GM19397 (cell line): ENCODE results near the gene TOM1.

ENCODE experiments used
- ATAC-seq: cut with Tn5 transposase; IDR thresholded peaks from one replicate; pipeline ENCODE4 v1.9.1; 2021; ENCODE audit warnings: mild to moderate bottlenecking, moderate library complexity; ENCODE audit not compliant: unreplicated experiment

TOM1 gene

DNA sequence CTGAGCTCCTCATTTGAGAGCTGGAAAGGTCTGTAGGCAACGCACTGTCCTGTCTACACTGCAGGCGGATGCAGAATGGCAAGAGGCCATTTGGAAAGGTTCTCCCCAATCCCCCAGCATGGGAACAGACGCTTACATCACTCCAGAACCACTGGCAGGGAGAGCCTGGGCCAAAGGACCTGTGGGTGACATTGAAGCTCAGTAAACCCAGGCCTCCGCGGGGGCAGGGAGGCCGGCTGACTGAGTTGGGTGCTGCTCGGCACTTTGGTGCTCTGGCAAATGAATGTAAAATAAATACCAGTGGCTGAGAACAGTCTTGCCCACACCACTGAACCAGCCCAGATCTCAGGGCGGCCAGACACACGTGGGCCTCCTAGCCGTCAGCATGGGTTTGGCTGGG is 22.4 kb downstream of the TOM1 start:
- no peak for ATAC-seq

DNA sequence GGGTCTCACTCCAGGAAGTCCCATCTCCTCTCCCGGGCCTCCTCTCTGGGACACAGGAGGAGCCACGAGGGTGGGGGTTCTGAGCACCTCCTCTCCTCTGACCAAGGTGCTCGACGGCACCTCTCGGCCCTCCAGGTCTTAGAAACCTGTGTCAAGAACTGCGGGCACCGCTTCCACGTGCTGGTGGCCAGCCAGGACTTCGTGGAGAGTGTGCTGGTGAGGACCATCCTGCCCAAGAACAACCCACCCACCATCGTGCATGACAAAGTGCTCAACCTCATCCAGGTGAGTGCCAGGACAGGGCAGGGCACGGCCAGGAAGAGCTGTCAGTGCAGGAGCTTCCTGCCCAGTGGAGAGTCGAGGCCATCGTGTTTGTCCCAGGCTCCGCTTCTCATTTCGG is 23.2 kb downstream of the TOM1 start:
- ATAC-seq = no peak

DNA sequence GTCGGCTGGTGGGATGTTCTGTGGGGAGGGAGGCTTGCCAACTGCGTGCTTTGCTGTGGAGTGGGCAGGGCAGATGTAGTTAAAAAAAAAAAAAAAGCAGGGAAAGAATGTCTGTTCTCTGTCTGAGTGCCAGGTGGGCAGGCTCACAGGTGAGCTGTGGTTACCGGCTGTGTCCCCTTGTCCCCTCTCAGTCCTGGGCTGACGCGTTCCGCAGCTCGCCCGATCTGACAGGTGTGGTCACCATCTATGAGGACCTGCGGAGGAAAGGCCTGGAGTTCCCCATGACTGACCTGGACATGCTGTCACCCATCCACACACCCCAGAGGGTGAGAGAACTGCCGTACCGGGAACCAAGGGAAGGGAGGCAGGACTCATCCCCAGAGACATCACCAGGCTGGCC is 23.6 kb downstream of the TOM1 start:
- no peak for ATAC-seq

DNA sequence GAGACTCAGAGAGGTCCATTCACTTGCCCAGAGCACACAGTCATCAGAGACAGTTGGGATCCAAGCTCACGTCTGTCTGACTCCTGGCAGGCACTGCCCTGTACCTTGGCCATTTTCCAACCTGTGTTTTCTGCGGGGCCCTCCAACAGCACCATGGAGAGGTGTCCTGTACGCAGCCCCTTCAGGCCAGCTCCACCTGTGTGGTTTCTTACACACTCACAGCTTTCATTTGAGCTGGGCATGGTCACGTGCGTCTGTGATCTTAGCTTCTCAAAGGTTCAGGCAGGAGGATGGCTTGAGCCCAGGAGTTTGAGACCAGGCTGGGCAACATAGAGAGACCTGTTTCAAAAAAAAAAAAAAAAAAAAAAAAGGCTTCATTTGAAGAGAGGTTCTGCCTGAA is 24.4 kb downstream of the TOM1 start:
- ATAC-seq = no peak

DNA sequence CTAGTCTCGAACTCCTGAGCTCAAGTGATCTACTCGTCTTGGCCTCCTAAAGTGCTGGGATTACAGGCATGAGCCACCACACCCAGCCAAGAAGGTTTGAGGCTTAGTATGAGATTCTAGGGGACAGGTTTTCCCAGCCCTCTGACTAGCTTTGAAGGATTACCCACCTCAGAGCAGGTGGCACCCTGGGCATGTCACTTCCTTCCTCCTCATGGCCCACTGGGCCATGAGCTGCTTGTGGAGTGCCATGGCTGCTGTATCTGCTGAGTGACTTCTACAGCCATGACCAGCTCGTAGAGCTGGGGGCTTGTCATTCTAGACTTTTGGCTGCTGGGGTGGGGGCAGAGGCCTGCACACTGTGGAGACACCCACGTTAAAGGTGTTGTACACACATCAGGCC is 25.1 kb downstream of the TOM1 start:
- no peak for ATAC-seq

DNA sequence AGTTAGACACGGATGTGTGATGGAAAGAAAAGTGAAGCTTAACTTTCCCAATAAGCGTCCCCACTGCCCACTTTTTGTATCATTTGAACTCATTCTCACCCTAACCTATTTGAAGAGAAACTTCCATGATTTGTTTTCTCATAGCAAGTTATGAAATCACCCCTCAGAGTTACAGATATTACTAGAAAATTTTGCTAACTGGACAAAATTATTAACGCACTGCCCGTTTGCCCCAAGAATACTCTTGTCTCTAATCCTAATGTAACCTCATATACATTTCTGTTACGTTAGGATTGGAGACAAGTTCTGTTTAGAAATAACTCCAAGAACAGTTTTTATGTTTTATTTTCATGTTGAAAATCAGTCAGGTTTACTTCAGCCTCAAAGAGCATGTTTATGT is 25.5 kb downstream of the TOM1 start:
- ATAC-seq = no peak

DNA sequence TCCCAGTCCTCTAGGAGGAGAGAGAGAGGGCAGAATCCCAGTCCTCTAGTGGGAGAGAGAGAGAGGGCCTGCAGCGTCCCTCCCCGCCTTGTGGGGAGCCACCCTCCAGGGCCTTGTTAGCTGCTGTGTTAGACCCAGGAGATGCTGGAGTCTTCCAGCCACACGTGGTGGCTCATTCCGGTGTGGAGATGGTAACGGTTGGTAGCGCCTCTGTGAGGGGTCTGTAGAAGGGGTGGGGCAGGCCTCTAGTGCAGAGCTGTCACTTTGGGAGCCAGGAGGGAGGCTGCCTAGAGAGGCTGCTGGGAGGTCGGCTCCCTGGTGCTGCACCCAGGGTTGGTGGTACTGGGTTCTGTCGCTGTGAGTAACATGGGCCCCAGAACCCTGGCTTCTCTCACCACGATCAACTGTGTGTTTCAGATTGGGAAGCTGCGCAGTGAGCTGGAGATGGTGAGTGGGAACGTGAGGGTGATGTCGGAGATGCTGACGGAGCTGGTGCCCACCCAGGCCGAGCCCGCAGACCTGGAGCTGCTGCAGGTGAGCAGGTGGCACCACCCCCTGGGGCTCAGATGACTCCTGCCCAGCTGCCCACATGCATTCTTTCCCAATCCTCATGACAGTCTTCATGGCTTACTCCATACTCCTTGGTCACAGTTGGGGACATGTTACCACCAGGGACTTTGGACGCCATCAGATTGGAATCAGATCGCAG is 27.3 kb downstream of the TOM1 start:
- no peak for ATAC-seq

DNA sequence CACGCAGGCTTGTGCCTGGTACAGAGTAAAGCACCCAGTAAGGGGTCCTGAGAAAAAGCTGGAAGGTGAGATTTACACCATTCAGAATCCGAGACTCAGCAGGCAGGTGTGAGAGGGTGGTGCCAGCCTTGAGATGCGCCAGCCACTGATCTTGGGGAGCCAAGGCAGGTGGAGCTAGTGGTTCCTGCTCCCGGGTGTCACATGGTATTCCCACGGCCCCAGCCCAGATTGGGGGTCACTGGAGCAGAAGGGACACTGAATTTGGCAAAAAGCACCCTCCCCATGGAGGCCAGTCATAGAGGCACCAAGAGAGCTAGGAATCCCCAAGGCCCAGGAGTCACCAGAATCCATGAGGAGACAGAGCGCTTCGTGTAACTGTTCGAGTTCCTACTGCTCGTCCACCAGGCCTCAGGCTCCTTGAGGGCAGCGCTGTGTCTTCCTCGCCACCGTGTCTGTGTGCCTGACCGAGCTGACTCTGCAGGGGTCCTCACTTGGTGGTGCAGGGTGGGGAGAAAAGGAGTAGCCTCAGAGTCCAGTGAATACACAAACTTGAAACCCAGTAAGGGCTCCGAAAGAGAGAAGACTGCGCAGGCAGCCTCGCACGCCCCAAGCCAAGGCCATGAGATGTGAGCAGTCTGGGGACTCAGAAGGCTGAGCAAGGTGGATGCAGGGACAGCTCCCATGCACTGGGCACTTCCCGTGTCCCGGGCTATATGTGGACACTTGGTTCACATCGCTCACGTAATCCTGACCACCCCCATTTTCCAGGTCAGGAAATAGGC is 28.2 kb downstream of the TOM1 start:
- no peak for ATAC-seq

DNA sequence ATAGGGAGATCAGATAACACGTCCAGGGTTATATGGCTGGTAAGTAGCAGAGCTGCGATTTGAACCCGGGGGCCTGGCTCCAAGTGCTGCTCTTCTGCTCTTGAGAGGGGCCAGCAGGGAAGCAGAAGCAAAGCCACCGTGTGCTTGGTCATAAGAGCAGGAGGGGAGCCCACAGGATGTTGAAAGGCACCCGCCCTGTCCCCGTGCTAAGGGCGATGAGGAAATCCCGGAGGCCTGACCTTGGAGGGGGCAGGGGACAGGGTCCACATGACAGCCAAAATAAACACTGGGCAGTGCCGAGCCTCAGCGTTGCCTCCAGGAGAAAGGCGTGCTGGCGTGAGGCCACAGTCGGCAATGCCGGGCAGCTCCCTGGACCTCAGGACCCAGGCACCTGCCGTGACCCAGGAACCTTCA is 28.8 kb downstream of the TOM1 start:
- ATAC-seq = no peak

DNA sequence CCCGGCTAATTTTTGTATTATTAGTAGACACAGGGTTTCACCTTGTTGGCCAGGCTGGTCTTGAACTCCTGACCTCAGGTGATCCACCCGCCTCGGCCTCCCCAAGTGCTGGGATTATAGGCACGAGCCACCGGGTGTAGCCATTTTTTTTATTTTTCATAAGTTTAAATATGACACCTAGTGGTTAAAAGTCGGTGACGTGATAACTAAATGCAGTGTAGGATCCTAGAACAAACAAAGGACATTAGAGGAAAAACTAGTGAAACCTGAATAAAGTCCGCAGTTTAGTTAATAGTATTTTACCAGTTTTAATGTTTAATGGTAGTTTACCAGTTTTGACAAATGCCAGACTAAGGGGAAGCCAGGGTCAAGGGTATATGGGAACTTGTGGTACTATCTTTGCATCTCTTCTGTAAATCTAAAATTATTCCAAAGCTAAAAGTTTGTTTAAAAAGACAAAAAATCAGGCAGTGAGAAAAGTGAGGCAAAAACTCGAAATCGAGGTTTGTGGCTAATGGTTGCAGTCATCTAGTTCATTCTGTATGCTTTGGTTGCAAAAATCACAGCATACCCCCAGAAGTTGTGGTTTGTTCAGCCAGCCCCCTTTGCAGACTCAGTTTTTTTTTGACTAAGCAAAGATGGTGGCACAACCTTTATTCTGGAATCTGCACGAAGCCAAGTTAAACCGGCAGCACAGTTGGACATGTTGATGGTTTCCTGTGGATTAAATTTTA is 29.6 kb downstream of the TOM1 start:
- no peak for ATAC-seq

DNA sequence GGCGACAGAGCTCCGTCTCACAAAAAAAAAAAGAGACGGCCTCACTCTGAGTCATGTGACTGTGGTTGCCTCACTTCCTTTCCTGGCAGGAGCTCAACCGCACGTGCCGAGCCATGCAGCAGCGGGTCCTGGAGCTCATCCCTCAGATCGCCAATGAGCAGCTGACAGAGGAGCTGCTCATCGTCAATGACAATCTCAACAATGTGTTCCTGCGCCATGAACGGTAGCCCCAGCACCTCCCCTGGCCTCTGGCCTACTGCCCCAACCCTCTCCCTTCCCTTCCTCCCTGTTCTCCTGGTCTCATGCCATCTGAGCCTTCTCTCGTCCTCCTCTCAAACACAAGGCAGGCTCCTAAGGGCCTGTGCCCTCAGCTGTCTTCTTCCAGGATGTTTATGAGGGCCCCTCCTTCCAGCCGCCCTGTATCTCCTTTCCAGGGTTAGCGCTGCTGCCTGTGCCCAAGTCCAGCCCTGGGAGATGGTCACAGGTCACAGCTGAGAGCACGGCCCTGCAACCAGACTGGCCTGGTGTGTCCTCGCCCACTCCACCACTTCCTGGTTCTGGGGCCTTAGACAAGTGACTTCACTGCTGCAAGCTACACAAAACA is 30.7 kb downstream of the TOM1 start:
- ATAC-seq = no peak

DNA sequence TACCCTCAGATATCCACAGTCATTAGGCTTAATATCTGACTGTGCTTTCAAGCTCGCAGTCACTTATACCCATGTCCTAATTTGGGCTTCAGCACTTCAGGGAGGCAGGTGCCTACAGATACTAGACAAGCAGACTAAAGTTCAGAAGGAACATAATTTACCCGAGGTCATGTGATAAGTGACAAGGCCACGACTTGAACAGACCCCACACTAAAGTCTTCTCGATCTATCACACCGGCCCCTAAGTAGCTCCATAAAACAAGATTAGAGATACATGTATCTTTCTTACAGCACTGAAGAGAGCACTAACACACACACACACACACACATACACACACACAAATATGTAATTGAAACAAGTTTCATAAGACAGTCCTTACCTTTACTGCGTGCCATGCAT is 32.6 kb downstream of the TOM1 start:
- ATAC-seq = no peak

DNA sequence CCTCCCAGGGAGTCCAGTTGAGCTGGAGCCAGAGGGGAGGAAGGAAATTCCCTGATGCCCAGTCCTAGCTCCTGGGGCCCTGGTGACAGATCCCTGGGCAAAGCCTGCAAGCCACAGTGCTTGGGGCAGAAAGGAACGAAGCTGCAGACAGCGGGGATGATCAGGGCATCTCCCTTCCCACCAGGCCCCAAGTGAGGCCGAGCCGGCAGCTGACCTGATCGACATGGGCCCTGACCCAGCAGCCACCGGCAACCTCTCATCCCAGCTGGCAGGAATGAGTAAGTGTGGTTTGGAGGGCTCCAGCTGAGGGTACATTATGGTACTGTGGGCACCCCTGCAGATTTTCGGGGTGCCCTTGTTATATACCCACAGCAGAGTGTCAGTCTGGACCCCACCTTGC is 33.5 kb downstream of the TOM1 start:
- no peak for ATAC-seq

DNA sequence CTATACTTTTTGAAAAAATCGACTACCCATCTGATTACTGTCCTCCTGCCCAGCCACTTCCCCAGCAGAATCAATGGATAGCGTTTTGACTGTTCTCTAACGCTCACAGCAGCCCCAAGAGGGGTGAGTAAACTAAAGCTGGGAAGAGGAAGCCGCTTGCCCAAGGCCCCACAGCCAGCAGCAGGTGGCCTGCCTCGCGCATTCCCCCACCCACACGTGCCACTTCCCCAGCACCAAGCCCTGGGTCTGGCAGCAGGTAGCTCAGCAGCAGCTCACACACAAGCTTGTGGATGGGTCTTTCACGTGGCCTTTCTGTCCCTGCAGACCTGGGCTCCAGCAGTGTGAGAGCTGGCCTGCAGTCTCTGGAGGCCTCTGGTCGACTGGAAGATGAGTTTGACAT is 34.3 kb downstream of the TOM1 start:
- no peak for ATAC-seq

DNA sequence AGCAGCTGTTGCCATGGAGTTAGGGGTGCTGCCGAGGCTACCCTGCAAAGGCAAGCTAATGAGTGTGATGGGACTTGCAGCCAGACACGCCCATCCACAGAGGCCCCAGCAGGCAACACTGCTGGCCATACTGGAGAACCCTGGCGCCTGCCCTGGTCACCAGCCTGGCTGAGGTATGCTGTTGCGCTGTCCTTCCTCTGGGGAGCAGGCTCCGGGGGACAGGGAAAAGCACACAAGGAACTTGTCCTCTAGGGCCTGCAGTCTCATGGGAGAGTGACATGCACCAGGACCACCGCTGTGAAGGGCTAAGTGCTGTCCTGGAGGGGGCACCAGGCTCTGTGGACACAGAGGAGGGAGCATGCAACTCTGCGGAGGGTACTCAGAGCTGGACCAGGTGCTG is 35.8 kb downstream of the TOM1 start:
- ATAC-seq = no peak

DNA sequence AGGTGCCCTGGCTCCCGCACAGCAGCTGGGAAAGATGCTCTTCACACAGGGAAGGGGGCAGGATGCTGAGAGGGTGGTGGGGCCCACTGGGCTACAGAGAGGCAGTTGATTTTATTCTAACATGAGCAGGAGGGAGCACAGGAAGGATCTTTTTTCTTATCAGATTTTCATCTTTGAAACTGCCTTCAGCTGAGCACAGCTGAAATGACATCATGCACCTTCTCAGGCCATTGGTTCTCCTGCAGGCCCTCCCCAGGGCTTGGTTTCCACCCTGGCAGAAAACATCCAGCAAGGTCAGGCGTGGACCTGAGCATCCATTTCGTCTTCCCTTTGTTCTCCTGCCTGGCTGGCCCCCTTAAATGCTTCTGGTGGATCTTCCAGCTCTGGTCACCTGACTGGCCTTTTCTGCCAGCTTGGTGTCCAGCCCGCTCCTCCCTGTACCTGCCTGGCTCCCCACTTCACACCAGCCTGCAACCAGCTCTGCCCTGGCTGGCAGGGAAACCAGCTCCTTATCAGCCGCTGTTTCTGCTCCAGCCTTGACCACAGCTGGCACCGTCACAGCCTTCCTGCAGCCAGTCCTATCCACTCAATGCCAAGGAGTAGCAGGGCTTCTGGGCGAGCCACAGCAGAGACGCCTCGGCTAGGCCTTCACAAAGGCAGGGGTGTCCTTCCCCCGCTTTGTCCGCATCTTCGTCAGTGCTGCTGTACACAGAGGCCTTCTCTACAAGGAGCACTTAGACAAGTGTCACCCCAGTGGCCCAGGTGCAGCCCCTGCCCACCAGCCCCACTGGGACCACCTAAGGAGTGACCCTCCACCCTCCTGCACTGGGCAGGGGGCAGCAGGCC is 36.5 kb downstream of the TOM1 start:
- no peak for ATAC-seq

DNA sequence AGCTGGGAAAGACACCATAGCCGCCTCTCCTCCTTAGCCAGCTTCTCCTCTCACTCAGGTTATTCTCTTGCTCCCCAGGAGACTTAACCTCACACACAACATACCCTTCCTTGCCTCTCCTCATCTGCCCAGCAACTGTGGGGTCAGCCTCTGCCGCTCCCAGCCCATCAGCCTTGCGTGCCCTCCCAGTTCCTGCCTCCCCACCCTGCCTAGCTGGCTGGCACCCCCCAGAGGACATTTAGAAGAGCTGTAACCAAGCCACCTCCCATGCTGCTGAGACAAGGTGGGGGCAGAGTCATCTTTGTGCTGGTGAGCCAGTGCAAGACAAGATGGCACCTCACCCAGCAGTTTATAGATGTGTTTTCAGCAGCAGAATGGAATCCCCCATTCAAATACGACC is 38.2 kb downstream of the TOM1 start:
- no peak for ATAC-seq

DNA sequence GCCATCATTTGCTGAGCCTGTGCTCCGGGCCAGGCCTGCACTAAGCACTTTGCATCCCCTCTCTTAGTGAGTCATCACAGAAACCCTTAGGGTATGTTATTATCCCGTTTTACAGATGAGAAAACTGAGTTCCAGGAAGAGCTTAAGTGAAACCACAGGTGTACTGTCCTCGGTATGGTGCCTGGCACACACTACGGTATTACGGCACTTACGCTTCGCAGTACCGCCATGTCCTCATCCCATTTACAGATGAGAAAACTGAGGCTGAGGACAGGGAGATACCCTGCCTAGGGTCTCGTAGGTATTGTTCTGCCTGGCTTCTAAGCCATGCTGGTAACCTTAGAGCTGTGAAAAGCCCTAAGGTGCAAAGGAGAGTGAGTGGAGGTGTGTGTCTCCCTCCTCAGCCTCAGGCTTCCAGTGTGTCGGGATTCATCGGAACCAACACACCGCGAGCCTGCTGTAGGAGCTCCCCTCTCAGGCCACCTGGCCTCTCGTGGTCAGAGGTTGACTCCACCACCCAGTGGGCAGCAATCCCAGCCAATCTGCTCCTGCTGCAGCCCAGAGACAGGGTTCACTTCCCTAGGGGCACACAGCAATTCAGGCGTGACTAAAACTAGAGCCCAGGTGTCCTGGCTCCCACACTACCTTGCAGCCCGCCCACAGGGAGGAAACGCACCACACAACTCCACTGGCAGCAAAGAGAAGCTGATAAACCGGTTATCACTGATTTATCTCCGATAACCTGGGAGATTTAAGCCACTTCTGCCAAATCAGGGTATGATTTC is 41.6 kb downstream of the TOM1 start:
- ATAC-seq = no peak

DNA sequence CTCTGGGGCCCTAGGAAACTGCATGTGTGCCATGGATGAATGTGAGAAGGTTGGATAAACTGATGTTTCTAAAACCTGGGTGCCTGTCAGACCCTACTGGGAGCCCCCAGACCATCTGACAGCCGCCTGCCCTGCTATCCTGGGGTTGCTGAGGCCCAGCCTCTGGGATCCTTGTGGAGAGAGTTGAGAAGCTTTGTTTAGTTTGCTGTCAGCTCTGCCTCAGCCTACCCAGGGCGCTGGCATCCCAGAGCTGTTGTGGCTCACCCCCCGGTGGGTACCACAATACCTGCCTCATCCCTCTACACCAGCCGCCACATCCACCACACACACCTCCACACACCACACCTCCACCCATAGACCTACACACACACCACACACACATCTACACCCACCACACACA is 42.7 kb downstream of the TOM1 start:
- no peak for ATAC-seq
